ENCODE measurements around the gene STAMBP. TPM values are rescaled to one million over a fixed set of nuclear protein-coding genes. Genes with fewer than 3 reads are reported as not detected.

STAMBP gene
- total and polyA plus RNA-seq, 9 of the 15 experiments (the other 6 are each of a cell fraction or from before 2014, with no cell fraction given) = 36.9 to 75.2 (median 48.8) TPM

DNA sequence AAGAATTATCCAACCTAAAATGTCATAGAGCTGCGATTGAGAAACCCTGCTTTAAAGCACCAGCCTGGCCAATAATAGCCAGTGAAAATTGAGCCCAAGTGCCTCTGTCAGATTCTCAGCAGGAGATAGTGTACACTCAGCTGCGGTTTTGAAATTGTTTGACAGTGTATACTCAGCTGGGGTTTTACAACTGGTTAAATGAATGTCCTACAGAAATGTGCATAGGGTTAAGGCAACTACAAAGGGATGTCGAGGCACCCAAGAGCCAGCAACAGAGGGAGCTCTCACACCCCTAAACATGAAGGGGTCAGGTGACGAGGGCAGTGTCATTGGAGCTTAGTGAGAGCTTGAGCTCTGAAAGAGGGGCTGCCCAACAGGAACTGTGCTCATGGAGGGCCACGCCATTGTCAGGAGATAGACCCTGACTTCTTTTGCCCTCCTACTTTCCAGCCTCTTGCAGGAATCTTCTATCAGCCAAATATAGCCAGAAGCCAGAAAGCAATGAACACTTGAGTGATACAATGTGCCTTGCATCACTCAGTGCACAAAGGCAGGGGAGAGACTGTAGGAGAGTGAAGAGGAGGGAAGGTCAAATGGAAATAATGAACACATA, 79.2 kb downstream of the STAMBP start (continued):
- no peak for TF ChIP-seq SREBF2 (CRISPR knock-in tag; IDR thresholded peaks at IDR 0.05)
- TF ChIP-seq, protein P1, sequence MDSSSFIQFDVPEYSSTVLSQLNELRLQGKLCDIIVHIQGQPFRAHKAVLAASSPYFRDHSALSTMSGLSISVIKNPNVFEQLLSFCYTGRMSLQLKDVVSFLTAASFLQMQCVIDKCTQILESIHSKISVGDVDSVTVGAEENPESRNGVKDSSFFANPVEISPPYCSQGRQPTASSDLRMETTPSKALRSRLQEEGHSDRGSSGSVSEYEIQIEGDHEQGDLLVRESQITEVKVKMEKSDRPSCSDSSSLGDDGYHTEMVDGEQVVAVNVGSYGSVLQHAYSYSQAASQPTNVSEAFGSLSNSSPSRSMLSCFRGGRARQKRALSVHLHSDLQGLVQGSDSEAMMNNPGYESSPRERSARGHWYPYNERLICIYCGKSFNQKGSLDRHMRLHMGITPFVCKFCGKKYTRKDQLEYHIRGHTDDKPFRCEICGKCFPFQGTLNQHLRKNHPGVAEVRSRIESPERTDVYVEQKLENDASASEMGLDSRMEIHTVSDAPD (CRISPR knock-in tag; IDR thresholded peaks at IDR 0.05) = no peak
- TF ChIP-seq E2F3 (CRISPR knock-in tag; IDR thresholded peaks at IDR 0.05) = no peak
- TF ChIP-seq, protein P2, sequence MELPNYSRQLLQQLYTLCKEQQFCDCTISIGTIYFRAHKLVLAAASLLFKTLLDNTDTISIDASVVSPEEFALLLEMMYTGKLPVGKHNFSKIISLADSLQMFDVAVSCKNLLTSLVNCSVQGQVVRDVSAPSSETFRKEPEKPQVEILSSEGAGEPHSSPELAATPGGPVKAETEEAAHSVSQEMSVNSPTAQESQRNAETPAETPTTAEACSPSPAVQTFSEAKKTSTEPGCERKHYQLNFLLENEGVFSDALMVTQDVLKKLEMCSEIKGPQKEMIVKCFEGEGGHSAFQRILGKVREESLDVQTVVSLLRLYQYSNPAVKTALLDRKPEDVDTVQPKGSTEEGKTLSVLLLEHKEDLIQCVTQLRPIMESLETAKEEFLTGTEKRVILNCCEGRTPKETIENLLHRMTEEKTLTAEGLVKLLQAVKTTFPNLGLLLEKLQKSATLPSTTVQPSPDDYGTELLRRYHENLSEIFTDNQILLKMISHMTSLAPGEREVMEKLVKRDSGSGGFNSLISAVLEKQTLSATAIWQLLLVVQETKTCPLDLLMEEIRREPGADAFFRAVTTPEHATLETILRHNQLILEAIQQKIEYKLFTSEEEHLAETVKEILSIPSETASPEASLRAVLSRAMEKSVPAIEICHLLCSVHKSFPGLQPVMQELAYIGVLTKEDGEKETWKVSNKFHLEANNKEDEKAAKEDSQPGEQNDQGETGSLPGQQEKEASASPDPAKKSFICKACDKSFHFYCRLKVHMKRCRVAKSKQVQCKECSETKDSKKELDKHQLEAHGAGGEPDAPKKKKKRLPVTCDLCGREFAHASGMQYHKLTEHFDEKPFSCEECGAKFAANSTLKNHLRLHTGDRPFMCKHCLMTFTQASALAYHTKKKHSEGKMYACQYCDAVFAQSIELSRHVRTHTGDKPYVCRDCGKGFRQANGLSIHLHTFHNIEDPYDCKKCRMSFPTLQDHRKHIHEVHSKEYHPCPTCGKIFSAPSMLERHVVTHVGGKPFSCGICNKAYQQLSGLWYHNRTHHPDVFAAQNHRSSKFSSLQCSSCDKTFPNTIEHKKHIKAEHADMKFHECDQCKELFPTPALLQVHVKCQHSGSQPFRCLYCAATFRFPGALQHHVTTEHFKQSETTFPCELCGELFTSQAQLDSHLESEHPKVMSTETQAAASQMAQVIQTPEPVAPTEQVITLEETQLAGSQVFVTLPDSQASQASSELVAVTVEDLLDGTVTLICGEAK (IDR thresholded peaks at IDR 0.05) = no peak
- TF ChIP-seq, protein P2 (CRISPR knock-in tag; IDR thresholded peaks at IDR 0.05) = no peak
- TF ChIP-seq RBM39 (optimal IDR thresholded peaks at IDR 0.05; ENCODE audit: low read depth, low read length) = no peak
- TF ChIP-seq FOXK2 (conservative IDR thresholded peaks at IDR 0.05 in 1 of 2, IDR thresholded peaks at IDR 0.05 in 1 of 2; ENCODE audit: low read depth in 2 of 2) = no peak
- TF ChIP-seq, protein P3, sequence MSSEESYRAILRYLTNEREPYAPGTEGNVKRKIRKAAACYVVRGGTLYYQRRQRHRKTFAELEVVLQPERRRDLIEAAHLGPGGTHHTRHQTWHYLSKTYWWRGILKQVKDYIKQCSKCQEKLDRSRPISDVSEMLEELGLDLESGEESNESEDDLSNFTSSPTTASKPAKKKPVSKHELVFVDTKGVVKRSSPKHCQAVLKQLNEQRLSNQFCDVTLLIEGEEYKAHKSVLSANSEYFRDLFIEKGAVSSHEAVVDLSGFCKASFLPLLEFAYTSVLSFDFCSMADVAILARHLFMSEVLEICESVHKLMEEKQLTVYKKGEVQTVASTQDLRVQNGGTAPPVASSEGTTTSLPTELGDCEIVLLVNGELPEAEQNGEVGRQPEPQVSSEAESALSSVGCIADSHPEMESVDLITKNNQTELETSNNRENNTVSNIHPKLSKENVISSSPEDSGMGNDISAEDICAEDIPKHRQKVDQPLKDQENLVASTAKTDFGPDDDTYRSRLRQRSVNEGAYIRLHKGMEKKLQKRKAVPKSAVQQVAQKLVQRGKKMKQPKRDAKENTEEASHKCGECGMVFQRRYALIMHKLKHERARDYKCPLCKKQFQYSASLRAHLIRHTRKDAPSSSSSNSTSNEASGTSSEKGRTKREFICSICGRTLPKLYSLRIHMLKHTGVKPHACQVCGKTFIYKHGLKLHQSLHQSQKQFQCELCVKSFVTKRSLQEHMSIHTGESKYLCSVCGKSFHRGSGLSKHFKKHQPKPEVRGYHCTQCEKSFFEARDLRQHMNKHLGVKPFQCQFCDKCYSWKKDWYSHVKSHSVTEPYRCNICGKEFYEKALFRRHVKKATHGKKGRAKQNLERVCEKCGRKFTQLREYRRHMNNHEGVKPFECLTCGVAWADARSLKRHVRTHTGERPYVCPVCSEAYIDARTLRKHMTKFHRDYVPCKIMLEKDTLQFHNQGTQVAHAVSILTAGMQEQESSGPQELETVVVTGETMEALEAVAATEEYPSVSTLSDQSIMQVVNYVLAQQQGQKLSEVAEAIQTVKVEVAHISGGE (CRISPR knock-in tag; IDR thresholded peaks at IDR 0.05) = no peak
- no peak for TF ChIP-seq SETDB1 (IDR thresholded peaks at IDR 0.05; ENCODE audit: low read length)
- TF ChIP-seq HLTF (IDR thresholded peaks at IDR 0.05) = no peak
- TF ChIP-seq PHTF2 (CRISPR knock-in tag; IDR thresholded peaks at IDR 0.05) = no peak
- no peak for TF ChIP-seq MTA2 (IDR thresholded peaks at IDR 0.05; ENCODE audit: low read depth)
- no peak for TF ChIP-seq MAFF (IDR thresholded peaks at IDR 0.05; ENCODE audit: low read length)
- no peak for TF ChIP-seq ZNF644 (tag; IDR thresholded peaks at IDR 0.05; ENCODE audit: low read depth)
- no peak for TF ChIP-seq BCOR (IDR thresholded peaks at IDR 0.05)
